Fibroblast of lung (primary cell): Measurements from ENCODE around the gene UNG.

Experiments used
- EZH2 ChIP-seq: IDR thresholded peaks from 2 replicates; pipeline ENCODE4 v1.5.1; 2012; ENCODE audit warnings: low read length, control low read depth, mild to moderate bottlenecking; ENCODE audit errors: missing control alignments
- TF ChIP-seq, protein P1 (sequence below), 2 donors: IDR thresholded peaks in 1 of 2; conservative IDR thresholded peaks in 1 of 2; 1 replicate in 1 of 2; 2 replicates in 1 of 2; pipeline ENCODE4 v1.5.1; 2011 to 2012; ENCODE audit warnings: low read length in 2 of 2, control low read depth in 1 of 2, inconsistent platforms in 1 of 2, low read depth in 1 of 2, mild to moderate bottlenecking in 1 of 2

DNA sequence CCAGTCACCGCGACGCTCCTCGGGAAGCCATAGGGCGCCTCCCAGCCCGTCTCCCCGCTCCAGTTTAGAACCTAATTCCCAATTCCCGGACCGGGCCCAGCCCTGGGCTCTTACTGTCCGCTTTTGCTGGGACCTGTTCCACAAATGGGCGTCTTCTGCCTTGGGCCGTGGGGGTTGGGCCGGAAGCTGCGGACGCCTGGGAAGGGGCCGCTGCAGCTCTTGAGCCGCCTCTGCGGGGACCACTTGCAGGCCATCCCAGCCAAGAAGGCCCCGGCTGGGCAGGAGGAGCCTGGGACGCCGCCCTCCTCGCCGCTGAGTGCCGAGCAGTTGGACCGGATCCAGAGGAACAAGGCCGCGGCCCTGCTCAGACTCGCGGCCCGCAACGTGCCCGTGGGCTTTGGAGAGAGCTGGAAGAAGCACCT, 797 bp downstream of the UNG start:
- TF ChIP-seq, protein P1, sequence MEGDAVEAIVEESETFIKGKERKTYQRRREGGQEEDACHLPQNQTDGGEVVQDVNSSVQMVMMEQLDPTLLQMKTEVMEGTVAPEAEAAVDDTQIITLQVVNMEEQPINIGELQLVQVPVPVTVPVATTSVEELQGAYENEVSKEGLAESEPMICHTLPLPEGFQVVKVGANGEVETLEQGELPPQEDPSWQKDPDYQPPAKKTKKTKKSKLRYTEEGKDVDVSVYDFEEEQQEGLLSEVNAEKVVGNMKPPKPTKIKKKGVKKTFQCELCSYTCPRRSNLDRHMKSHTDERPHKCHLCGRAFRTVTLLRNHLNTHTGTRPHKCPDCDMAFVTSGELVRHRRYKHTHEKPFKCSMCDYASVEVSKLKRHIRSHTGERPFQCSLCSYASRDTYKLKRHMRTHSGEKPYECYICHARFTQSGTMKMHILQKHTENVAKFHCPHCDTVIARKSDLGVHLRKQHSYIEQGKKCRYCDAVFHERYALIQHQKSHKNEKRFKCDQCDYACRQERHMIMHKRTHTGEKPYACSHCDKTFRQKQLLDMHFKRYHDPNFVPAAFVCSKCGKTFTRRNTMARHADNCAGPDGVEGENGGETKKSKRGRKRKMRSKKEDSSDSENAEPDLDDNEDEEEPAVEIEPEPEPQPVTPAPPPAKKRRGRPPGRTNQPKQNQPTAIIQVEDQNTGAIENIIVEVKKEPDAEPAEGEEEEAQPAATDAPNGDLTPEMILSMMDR (conservative IDR thresholded peaks at IDR 0.05 in 1 of 2, IDR thresholded peaks at IDR 0.05 in 1 of 2; ENCODE audit: low read depth in 1 of 2, low read length in 2 of 2): no peak
- no peak for TF ChIP-seq EZH2
